Duodenal mucosa (tissue), 2 donors: ENCODE measurements around the gene IER3.
"Not testable (repeated sequence)": the region's sequence is repeated elsewhere in the genome, so short reads cannot be mapped to it uniquely, and the experiment has no call there.

Experiments
- H3K27ac ChIP-seq: one replicate; pipeline ENCODE4 v1.7.0; 2013; ENCODE audit warnings: low read depth, low read length
- H3K27me3 ChIP-seq, 2 donors: one replicate each; pipeline ENCODE4 v1.7.0; 2013; ENCODE audit warnings: low read length in 2 of 2, control low read depth in 1 of 2; ENCODE audit not compliant: insufficient read depth in 2 of 2, control insufficient read depth in 1 of 2
- H3K36me3 ChIP-seq, 2 donors: one replicate each; pipeline ENCODE4 v1.7.0; 2013; ENCODE audit warnings: low read length in 2 of 2, control low read depth in 1 of 2; ENCODE audit not compliant: insufficient read depth in 2 of 2, control insufficient read depth in 1 of 2
- H3K4me1 ChIP-seq, 2 donors: one replicate each; pipeline ENCODE4 v1.7.0; 2013; ENCODE audit warnings: low read length in 2 of 2, control low read depth in 1 of 2; ENCODE audit not compliant: insufficient read depth in 2 of 2, control insufficient read depth in 1 of 2
- H3K4me3 ChIP-seq, 2 donors: one replicate each; pipeline ENCODE4 v1.7.0; 2013; ENCODE audit warnings: low read length in 2 of 2, low read depth in 1 of 2
- H3K9ac ChIP-seq, 2 donors: one replicate each; pipeline ENCODE4 v1.7.0; 2013; ENCODE audit warnings: low read length in 2 of 2, low read depth in 1 of 2
- H3K9me3 ChIP-seq, 2 donors: one replicate each; pipeline ENCODE4 v1.7.0; 2013; ENCODE audit warnings: low read length in 2 of 2, control low read depth in 1 of 2; ENCODE audit not compliant: control insufficient read depth in 1 of 2

Gene IER3

GRCh38 chr6:30769088-30769852 is 24.9 kb upstream of the IER3 start:
- H3K27me3 ChIP-seq: no peaks in the 10 kb centered on the region
- H3K27ac ChIP-seq: peak overlapping the region; percentile 22
- peaks cover 18 to 27% of the 10 kb centered on the region in 2 donors for H3K4me1 ChIP-seq
- H3K36me3 ChIP-seq: no peaks in the 10 kb centered on the region
- no peaks in the 10 kb centered on the region for H3K9me3 ChIP-seq
- peak overlapping the region in 1 of 2 donors; percentile 31 for H3K4me3 ChIP-seq
- no peak overlapping the region for H3K9ac ChIP-seq

- Histone ChIP-seq H3K36me3 (no peaks in the 10 kb centered on the region), H3K4me1 (peaks cover 24 to 33% of the 10 kb centered on the region in 2 donors), H3K9me3 (no peaks in the 10 kb centered on the region), H3K27me3 (no peaks in the 10 kb centered on the region), H3K4me3 (peak overlapping the region in 1 of 2 donors; percentile 31), H3K27ac (no peak overlapping the region), H3K9ac (no peak overlapping the region)
Observed at GRCh38 chr6:30768634-30769087, 24.3 kb upstream of the IER3 start.

- Histone ChIP-seq H3K9me3 (no peaks in the 10 kb centered on the region), H3K36me3 (no peaks in the 10 kb centered on the region), H3K4me1 (peaks cover 29 to 37% of the 10 kb centered on the region in 2 donors), H3K27ac (no peak overlapping the region), H3K9ac (no peak overlapping the region), H3K4me3 (no peak overlapping the region), H3K27me3 (no peaks in the 10 kb centered on the region)
Observed at GRCh38 chr6:30767944-30768301, 23.6 kb upstream of the IER3 start.

GRCh38 chr6:30767158-30767943 is 23.0 kb upstream of the IER3 start:
- H3K9me3 ChIP-seq: no peaks in the 10 kb centered on the region
- H3K27ac ChIP-seq: no peak overlapping the region
- peaks cover 29 to 37% of the 10 kb centered on the region in 2 donors for H3K4me1 ChIP-seq
- H3K4me3 ChIP-seq: no peak overlapping the region
- H3K27me3 ChIP-seq: no peaks in the 10 kb centered on the region
- H3K9ac ChIP-seq: no peak overlapping the region
- no peaks in the 10 kb centered on the region for H3K36me3 ChIP-seq

- Histone ChIP-seq H3K4me1 (peaks cover 29 to 37% of the 10 kb centered on the region in 2 donors), H3K27ac (no peak overlapping the region), H3K36me3 (no peaks in the 10 kb centered on the region), H3K9ac (no peak overlapping the region), H3K27me3 (no peaks in the 10 kb centered on the region), H3K9me3 (no peaks in the 10 kb centered on the region), H3K4me3 (no peak overlapping the region)
Observed at GRCh38 chr6:30766461-30767157, 22.3 kb upstream of the IER3 start.

- not testable (repeated sequence) for H3K9ac ChIP-seq, H3K27me3 ChIP-seq, H3K9me3 ChIP-seq, H3K4me3 ChIP-seq, H3K27ac ChIP-seq, H3K36me3 ChIP-seq
- peaks cover 29 to 37% of the 10 kb centered on the region in 2 donors for H3K4me1 ChIP-seq
Observed at GRCh38 chr6:30765495-30765894, 21.1 kb upstream of the IER3 start.

GRCh38 chr6:30764490-30765043 is 20.2 kb upstream of the IER3 start:
- not testable (repeated sequence) for H3K4me3 ChIP-seq, H3K36me3 ChIP-seq, H3K9ac ChIP-seq, H3K27me3 ChIP-seq, H3K9me3 ChIP-seq, H3K27ac ChIP-seq
- H3K4me1 ChIP-seq: peaks cover 23 to 34% of the 10 kb centered on the region in 2 donors

GRCh38 chr6:30763618-30764489 is 19.5 kb upstream of the IER3 start:
- peak overlapping the region; percentile 23 for H3K27ac ChIP-seq
- H3K4me3 ChIP-seq: peak overlapping the region in 1 of 2 donors; percentile 30

GRCh38 chr6:30763155-30763617 is 18.8 kb upstream of the IER3 start:
- H3K9me3 ChIP-seq: no peaks in the 10 kb centered on the region
- peaks cover 20 to 23% of the 10 kb centered on the region in 2 donors for H3K4me1 ChIP-seq
- H3K27ac ChIP-seq: peak overlapping the region; percentile 23
- H3K9ac ChIP-seq: no peak overlapping the region
- H3K4me3 ChIP-seq: no peak overlapping the region
- H3K27me3 ChIP-seq: no peaks in the 10 kb centered on the region
- H3K36me3 ChIP-seq: no peaks in the 10 kb centered on the region

More at GRCh38 chr6:30763618-30764489, 19.5 kb upstream of the IER3 start:
- no peaks in the 10 kb centered on the region for H3K27me3 ChIP-seq
- peaks cover 23 to 30% of the 10 kb centered on the region in 2 donors for H3K4me1 ChIP-seq
- H3K9me3 ChIP-seq: no peaks in the 10 kb centered on the region
- no peak overlapping the region for H3K9ac ChIP-seq
- H3K36me3 ChIP-seq: no peaks in the 10 kb centered on the region
